Liver (tissue), 3 donors: ENCODE results near the gene EXOSC6.
"Not testable (repeated sequence)": the region's sequence is repeated elsewhere in the genome, so short reads cannot be mapped to it uniquely, and the experiment has no call there.

Experiments
- CTCF ChIP-seq: fragments of 150-350 bp; IDR thresholded peaks from 2 replicates; pipeline ENCODE4 v1.5.1; 2017; ENCODE audit warnings: improper control_type of control experiment, low read depth, low read length; ENCODE audit not compliant: missing input control
- RAD21 ChIP-seq, 2 donors: IDR thresholded peaks; 2 replicates each; pipeline ENCODE4 v1.6.1; 2016; ENCODE audit warnings: antibody characterized with exemption in 2 of 2, mild to moderate bottlenecking in 2 of 2
- TAF1 ChIP-seq: conservative IDR thresholded peaks from 2 replicates; pipeline ENCODE4 v1.6.1; 2016; ENCODE audit warnings: antibody characterized with exemption, mild to moderate bottlenecking
- donor health status: healthy.
- donor health status: healthy.

- TF ChIP-seq CTCF; RAD21 (IDR thresholded peaks at IDR 0.05); TAF1: not testable (repeated sequence)
These were observed 25.7 kb downstream of the EXOSC6 start for GRCh38 chr16:70226024-70226423.
